ENCODE data around the gene PLD5.
"Not testable (repeated sequence)": the region's sequence is repeated elsewhere in the genome, so short reads cannot be mapped to it uniquely, and the experiment has no call there.

The PLD5 gene

DNA sequence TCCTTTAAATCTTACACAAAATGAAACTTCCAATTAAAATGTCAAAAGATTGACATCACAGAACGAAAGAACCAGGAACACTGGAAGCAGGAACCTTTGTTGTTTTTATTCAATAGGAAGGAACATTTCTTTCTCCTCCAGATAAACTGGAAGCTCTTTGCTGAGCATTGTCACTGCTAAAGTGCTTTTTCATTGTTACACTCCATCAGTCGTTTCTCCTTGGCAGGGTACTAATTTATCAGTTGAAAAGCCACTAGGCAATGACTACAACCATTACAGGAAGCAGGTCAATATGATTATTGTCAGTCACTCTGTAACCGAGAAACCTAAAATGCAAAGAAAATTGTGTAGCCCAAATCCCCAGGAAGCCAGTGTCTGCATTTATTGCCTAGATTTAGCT lies 362.4 kb downstream of the PLD5 start:
- no peak for DNase-seq (ENCODE audit: low spot score)

DNA sequence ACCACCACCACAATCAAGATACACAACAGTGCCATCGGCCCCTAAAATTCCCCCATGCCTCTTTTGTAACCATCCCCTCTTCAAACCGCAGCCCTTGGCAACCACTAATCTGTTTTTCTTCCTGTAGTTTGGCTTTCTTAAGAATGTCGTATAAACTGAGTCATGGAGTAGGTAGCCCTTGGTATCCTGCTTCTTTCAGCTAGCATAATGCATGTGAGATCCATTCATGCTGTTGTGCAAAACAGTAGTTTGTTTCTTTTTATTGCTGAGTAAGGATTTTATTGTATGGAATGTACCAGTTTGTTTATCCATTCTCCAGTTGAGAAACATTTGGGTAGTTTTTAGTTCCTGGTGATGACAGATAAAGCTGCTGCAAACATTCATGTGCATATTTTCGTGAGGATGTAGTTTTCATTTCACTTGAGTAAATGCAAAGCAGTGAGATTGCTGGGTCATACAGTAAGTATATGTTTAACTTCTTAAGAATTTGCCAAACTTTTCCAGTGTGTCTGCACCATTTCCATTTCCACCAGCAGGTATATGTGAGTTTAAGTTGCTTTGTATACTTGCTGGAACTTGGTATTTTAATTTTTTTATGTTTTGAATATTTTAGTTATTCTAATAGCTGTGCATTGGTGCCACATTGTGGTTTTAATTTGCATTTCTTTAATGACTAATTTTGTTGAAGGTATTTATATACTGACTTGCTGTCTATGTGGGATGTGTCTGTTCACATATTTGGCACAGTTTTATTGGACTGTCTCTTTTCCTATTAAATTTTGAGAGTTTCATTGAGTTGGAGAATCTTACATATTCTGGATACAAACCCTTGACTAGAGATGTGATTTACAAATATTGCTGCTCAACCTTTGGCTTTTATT lies 377.2 kb downstream of the PLD5 start:
- DNase-seq (ENCODE audit: low spot score): no peak

DNA sequence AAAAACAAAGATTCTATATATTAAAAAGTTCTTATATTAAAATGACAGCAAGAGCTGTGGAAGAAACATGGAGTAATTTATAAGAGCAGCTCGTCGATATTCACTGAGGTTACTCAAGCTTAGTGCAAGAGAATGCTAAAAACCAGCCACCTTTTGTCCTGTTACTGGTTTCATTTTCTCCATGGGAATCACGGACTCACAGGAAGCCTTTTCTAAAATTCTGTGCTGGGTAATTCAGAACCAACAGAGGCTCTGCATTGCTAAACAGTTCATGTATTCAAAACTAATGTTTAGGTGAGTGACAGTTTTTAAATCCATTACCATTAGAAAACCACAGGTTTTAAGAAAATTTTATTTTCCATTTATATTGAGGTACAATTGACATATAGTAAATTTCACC lies 377.8 kb downstream of the PLD5 start:
- DNase-seq (ENCODE audit: low spot score): no peak

DNA sequence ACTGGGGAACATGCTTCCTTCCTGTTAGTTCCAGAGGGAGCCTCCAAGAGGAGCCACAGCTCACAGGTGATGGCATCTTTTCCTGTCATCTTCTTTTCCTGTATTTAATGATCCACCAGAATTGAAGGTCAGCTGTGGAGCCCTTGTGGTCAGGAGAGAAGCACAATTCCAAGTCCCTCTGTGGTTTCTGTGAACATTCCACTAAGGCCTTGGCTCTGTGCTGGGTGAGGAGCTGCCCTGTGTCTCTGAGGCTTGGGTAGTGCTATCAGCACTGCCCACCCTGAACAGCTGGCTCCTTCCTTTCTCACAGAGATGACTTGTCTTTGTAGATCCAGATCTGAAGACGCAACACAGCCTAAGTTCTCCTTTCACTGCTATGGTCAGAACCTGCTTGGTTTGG lies 383.7 kb downstream of the PLD5 start:
- no peak for DNase-seq (ENCODE audit: low spot score)

DNA sequence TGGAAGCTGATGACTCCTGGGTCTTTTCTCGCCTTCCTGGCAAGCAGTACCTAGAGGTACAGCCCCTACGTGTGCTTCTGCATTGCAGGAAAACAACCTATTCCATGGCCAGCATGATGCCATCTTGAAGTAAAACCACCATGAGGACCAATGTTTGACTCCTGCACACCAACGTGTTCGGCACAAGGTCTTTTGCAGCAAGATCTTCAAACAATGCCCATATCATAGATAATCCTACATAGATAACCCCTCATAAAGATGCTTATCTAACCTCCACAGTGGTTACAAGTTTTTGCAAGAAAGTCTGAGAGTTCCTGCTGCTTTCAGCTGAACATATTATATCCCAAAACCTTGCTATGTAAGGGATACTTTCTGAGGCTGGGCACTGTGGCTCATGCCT lies 384.5 kb downstream of the PLD5 start:
- no peak for DNase-seq (ENCODE audit: low spot score)

- no peak for DNase-seq (ENCODE audit: low spot score)
Observed at GRCh38 chr1:242139442-242139841, 385.1 kb downstream of the PLD5 start.

DNA sequence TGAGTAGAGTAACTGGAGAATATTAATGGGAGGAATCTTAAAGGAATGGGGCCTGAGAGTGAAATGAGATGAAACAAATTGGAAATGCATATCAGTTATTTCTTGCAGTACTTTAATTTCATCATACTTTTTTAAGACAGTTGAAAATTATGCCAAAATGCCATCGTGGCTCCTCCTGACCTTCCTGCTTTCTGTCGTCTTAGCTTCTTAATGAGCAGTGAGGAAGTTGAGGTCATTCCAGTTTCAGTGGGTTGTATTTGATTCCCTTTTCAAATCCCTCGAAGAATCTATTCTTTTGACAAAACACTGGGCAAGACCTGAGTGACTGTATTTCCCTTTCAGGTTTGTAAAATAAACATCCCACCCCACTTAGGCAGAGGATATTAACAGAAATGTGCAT lies 390.7 kb downstream of the PLD5 start:
- DNase-seq (ENCODE audit: low spot score): no peak

DNA sequence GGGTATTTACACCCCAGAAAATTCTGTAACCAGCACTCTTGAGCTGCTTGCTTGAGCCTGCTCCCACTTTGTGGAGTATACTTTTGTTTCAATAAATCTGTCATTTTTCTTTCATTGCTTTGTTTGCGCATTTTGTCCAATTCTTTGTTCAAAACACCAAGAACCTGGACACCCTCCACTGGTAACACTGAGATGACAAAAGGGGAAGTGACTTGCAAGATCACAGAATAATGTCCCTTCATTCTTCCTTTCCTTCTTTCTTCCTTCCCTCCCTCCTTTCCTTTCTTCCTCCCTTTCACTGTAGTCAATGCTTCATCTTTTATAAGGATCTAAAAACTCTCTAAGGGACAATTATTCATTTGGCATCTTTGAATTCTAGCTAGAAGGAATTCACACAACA lies 391.1 kb downstream of the PLD5 start:
- no peak for DNase-seq (ENCODE audit: low spot score)

DNA sequence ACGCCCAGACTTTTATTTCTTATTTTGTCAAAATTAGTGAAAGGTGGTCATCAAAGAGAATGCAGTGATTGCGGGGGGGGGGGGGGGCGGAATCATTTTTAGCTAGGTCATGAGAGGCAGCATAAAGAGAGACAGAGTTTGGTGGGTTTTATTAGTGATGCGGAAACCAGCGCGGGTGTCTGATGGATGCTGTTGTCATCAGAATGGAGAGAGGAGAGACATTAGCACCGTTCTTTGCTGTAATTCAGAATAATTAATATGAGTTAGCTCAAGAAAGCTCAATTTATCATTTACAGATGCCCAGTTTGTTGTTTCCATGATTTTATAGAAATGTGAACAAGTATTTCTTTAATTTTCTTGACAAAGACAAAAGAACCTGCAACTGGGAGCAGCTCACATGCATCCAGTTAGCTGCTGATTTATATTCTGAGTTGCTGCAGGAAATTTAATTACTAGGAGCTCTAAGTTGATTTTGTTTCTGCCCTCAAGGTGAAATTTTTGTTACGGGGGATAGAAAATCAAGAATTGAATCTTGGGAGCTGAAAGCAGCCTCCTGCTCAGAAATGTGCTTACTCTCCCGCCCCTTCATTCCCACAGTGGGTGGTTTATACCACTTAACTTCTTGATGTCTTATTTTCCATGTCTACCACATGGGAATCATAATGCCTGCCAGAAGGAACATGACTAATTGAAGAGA lies 392.2 kb downstream of the PLD5 start:
- no peak for DNase-seq (ENCODE audit: low spot score)

DNA sequence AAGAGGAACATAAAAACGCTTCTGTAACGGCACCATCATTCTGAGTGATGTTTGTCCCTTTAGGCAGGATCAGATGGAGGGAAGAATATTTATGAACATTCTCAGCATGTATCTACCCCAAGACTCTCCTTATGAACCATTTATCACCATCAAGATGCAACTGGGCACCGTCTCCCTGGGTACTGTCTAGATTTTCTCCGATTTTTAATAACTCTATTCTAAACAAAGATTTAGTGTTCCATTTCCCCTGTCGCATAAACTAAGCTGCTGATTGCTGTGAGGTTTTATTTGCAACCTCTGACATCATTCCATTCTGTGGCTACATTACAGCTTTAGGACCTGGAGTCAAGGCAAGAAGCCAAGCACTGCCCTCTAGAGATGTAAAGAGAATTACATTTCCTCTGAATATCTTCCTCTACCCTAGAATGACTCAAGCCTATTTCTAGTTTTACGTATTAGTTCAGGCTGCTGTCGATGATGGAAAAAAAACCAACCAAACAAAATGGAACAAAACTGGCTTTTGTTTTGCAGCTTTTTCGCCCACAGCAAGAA lies 395.5 kb downstream of the PLD5 start:
- DNase-seq (ENCODE audit: low spot score): no peak

DNA sequence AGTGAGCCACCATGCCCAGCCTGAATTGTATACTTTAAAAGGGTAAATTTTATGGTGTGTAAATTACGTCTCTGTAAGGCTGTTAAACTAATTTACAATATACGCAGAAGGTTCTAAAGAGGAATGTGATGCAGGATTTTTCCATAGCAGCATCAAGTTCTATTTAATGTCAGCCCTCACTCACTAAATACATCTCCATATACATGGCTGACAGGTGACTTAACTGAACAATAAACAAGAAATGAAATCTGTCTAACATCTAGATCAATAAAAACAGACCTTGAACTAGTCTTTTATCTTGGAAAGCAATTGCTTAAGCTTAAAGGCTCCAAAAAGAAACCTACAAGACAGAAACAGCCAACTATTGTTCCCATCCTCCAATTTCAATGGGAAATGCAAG lies 404.1 kb downstream of the PLD5 start:
- DNase-seq (ENCODE audit: low spot score): no peak

- DNase-seq (ENCODE audit: low spot score): no peak
Observed at GRCh38 chr1:242100921-242101320, 423.6 kb downstream of the PLD5 start.

DNA sequence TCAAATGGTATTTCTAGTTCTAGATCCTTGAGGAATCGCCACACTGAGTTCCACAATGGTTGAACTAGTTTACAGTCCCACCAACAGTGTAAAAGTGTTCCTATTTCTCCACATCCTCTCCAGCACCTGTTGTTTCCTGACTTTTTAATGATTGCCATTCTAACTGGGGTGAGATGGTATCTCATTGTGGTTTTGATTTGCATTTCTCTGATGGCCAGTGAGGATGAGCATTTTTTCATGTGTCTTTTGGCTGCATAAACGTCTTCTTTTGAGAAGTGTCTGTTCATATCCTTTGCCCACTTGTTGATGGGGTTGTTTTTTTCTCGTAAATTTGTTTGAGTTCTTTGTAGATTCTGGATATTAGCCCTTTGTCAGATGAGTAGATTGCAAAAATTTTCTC lies 427.2 kb downstream of the PLD5 start:
- DNase-seq (ENCODE audit: low spot score): not testable (repeated sequence)

GRCh38 chr1:242093116-242093515 lies 431.4 kb downstream of the PLD5 start:
- DNase-seq (ENCODE audit: low spot score): no peak

- no peak for DNase-seq (ENCODE audit: low spot score)
Observed at GRCh38 chr1:242089911-242090310, 434.6 kb downstream of the PLD5 start.

- DNase-seq (ENCODE audit: low spot score): no peak
Observed at GRCh38 chr1:242088875-242089274, 435.6 kb downstream of the PLD5 start.

DNA sequence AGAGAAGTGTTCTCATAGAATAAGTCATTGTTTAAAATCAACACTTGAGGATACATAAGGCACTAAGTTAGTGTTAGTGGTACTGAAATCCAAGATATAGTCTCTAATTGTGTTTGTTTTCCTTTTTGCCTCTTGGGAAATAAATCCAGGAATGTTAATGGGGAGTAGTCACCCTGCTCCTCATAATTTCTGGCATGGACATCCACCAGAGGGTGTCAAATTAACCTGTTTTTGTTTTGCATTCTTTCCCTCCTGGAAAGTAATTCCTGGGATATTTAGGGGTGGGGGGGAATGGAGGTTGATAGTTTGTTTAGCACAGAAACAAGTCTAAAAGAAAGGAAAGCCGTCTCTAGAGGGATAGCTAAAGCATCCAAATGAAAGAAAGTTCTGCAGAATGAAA lies 437.8 kb downstream of the PLD5 start:
- no peak for DNase-seq (ENCODE audit: low spot score)

GRCh38 chr1:242086093-242086492 lies 438.4 kb downstream of the PLD5 start:
- no peak for DNase-seq (ENCODE audit: low spot score)

DNA sequence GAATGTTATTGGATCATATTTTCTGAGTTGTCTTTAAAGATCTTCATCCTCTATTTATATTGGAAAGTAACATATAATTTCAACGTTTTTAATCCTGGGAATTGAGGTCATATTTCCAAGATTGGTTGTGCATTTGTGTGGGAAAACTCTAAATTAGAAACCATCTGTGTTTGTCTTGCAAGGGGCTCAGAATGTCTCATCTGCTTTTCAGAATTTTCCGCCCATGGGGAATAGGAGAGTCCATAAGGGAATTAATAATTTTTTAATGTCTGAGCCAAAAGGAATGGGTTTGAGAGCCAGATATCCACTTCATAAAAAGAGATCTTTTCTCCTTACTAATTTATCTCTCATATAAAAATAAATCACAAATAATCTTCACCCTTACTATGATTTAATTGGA lies 440.8 kb downstream of the PLD5 start:
- no peak for DNase-seq (ENCODE audit: low spot score)

- no peak for DNase-seq (ENCODE audit: low spot score)
Observed at GRCh38 chr1:242081446-242081845, 443.1 kb downstream of the PLD5 start.

- no peak for DNase-seq (ENCODE audit: low spot score)
Observed at GRCh38 chr1:242065813-242066212, 458.7 kb downstream of the PLD5 start.

DNA sequence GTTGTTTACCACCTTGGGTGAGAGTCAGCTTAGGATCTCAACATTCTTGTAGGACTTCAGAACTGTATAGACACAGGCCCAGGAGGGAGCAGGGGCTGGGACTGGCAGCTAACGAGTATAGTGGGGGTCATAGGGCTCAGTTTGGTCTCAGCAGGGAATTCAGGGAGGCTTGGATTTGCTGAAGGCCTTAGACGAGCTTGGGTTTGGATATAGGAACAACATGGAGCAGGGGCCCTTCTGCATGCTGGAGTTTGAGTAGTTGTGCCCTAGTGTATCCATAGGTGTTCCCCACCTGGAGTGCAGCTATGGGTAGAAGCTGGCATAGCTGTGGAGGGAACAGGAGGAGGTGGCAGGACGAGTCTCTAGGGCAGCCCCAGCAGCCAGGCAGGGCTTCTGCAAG lies 462.2 kb downstream of the PLD5 start:
- no peak for DNase-seq (ENCODE audit: low spot score)

DNA sequence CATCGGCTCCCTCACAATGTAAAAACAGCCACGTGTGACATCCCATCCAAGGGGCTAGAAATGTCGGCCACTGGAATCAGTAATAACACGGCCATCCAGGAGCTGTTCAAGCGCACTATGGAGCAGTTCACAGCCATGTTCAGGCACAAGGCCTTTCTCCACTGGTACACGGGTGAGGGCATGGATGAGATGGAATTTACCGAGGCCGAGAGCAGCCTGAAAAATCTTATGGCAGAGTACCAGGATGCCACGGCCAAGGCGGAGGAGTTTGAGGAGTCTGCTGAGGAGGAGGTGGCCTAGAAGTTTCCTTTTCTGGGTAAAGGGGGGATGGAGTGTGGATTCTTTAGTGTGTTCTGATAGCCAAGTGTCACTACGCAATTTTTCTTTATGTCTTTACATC lies 464.5 kb downstream of the PLD5 start:
- DNase-seq (ENCODE audit: low spot score): no peak

Measured in left forelimb (tissue), 1 donor.